HCT116 (cell line): ENCODE data around the gene PFKM. TPM values are rescaled to one million over a fixed set of nuclear protein-coding genes. Genes with fewer than 3 reads are reported as not detected.

Source experiments
- ATAC-seq: fragments of 200-7000 bp; cut with Tn5 transposase; 2 replicates; pipeline ENCODE4 v1.9.1; 2020; ENCODE audit warnings: mild to moderate bottlenecking, moderate library complexity
- BruUV-seq: library from RNA; stranded (reverse); fragments of 400-500 nt; replicated peaks from 2 replicates; lab custom pipeline; 2021; lab: Mats Ljungman, UMichigan
- CTCF ChIA-PET: fragments of 300-600 bp; sonication (Branson Sonifier 250); formaldehyde crosslinking; loops from one replicate; lab custom pipeline; 2021; ENCODE audit warnings: antibody characterized with exemption; lab: Charles Lee
- POLR2A ChIA-PET: fragments of 300-600, 350-600 bp; sonication (Branson Sonifier 250); formaldehyde crosslinking; loops from one replicate; lab custom pipeline; 2021; ENCODE audit warnings: antibody characterized with exemption; lab: Charles Lee
- RAD21 ChIA-PET, 2 experiments: fragments of 300-600 bp; sonication (Branson Sonifier 250); formaldehyde crosslinking; loops; one replicate each; lab custom pipeline; 2023; ENCODE audit warnings: low total read pairs in 2 of 2; ENCODE audit not compliant: uncharacterized antibody in 2 of 2, unreplicated experiment in 2 of 2, low non-redundant PET in 1 of 2; lab: Charles Lee
- DNase-seq: peaks from one replicate; pipeline ENCODE4 v3.0.0-alpha.2; 2010; ENCODE audit warnings: low read depth, low spot score
- H2AFZ ChIP-seq: fragments of 200-600 bp; shearing (Covaris generic), sonication (generic); 2 replicates; pipeline ENCODE4 v1.6.1; 2017; ENCODE audit warnings: low read depth, mixed run types, mixed read lengths, antibody characterized with exemption, low read length; ENCODE audit not compliant: poor library complexity, severe bottlenecking
- H3K27ac ChIP-seq: 2 replicates; pipeline ENCODE4 v1.5.1; 2012; ENCODE audit warnings: low read depth, low read length
- H3K27me3 ChIP-seq: fragments of 200-600 bp; sonication (generic); 2 replicates; pipeline ENCODE4 v1.6.1; 2016; ENCODE audit warnings: mixed run types, low read length, mixed read lengths; ENCODE audit not compliant: insufficient read depth
- H3K36me3 ChIP-seq, 2 experiments: fragments of 200-500 bp in 1 of 2; fragments of 200-600 bp in 1 of 2; sonication (Bioruptor generic) in 1 of 2; sonication (generic) in 1 of 2; 2 replicates each; pipeline versions ENCODE4 v1.5.1 to v1.6.1; 2014 to 2016; ENCODE audit warnings: low read length in 2 of 2, inconsistent platforms in 1 of 2, mixed read lengths in 1 of 2, mixed run types in 1 of 2; ENCODE audit not compliant: insufficient read depth in 2 of 2, control insufficient read depth in 1 of 2
- H3K4me1 ChIP-seq, 2 experiments: fragments of 200-600 bp in 1 of 2; sonication (generic) in 1 of 2; 2 replicates each; pipeline versions ENCODE4 v1.5.1 to v1.6.1; 2012 to 2017; ENCODE audit warnings: low read length in 2 of 2, inconsistent platforms in 1 of 2, mild to moderate bottlenecking in 1 of 2, mixed read lengths in 1 of 2, mixed run types in 1 of 2, moderate library complexity in 1 of 2; ENCODE audit not compliant: insufficient read depth in 2 of 2, control insufficient read depth in 1 of 2
- H3K4me2 ChIP-seq: fragments of 200-600 bp; sonication (generic); 2 replicates; pipeline ENCODE4 v1.6.1; 2017; ENCODE audit warnings: mixed run types, low read length, mixed read lengths
- H3K4me3 ChIP-seq, 2 experiments: fragments of 200-600 bp in 1 of 2; sonication (generic) in 1 of 2; replicated peaks in 1 of 2; 2 replicates each; pipeline ENCODE4 v1.5.1; 2011 to 2016; ENCODE audit warnings: low read length in 2 of 2, control low read depth in 1 of 2, low read depth in 1 of 2, mild to moderate bottlenecking in 1 of 2, mixed read lengths in 1 of 2, mixed run types in 1 of 2
- H3K79me2 ChIP-seq: fragments of 200-600 bp; sonication (generic); 2 replicates; pipeline ENCODE4 v1.6.1; 2017; ENCODE audit warnings: mild to moderate bottlenecking, mixed run types, low read length, moderate library complexity, mixed read lengths; ENCODE audit not compliant: insufficient read depth
- H3K9ac ChIP-seq: fragments of 200-600 bp; sonication (generic); 2 replicates; pipeline ENCODE4 v1.6.1; 2016; ENCODE audit warnings: low read length, mixed read lengths
- H3K9me2 ChIP-seq: fragments of 200-600 bp; sonication (generic), shearing (Covaris generic); 2 replicates; pipeline ENCODE4 v1.6.1; 2017; ENCODE audit warnings: mixed run types, mild to moderate bottlenecking, moderate library complexity; ENCODE audit not compliant: insufficient read depth
- H3K9me3 ChIP-seq, 2 experiments: fragments of 200-500 bp in 1 of 2; fragments of 200-600 bp in 1 of 2; sonication (Bioruptor generic) in 1 of 2; sonication (generic) in 1 of 2; 2 replicates each; pipeline ENCODE4 v1.6.1; 2014 to 2017; ENCODE audit warnings: low read length in 2 of 2, mixed read lengths in 2 of 2, inconsistent platforms in 1 of 2, low read depth in 1 of 2, mild to moderate bottlenecking in 1 of 2, mixed run types in 1 of 2, moderate library complexity in 1 of 2; ENCODE audit not compliant: control insufficient read depth in 1 of 2, insufficient read depth in 1 of 2
- H4K20me1 ChIP-seq: fragments of 200-600 bp; sonication (generic), shearing (Covaris generic); 2 replicates; pipeline ENCODE4 v1.6.1; 2017; ENCODE audit warnings: mixed run types, mild to moderate bottlenecking, moderate library complexity; ENCODE audit not compliant: insufficient read depth
- EGR1 ChIP-seq: IDR thresholded peaks from 2 replicates; pipeline ENCODE4 v1.6.1; 2012; ENCODE audit warnings: low read depth
- RAD21 ChIP-seq: IDR thresholded peaks from 2 replicates; pipeline ENCODE4 v1.6.1; 2012; ENCODE audit warnings: low read depth, mild to moderate bottlenecking
- SRF ChIP-seq: IDR thresholded peaks from 2 replicates; pipeline ENCODE4 v1.6.1; 2012; ENCODE audit warnings: low read depth
- ZBTB33 ChIP-seq: IDR thresholded peaks from 2 replicates; pipeline ENCODE4 v1.6.1; 2011; ENCODE audit warnings: mild to moderate bottlenecking, low read length, moderate library complexity; ENCODE audit not compliant: insufficient replicate concordance; ENCODE audit errors: extremely low read depth
- intact Hi-C: fragments of 100-400 bp; cut with micrococcal nuclease; formaldehyde crosslinking; loops from 2 replicates; pipeline ENCODE4 v1.10.0; 2022
- total RNA-seq: library from RNA; stranded (reverse); gene quantifications from one replicate; pipeline ENCODE4 v1.2.1, GENCODE V29; 2021; ENCODE audit not compliant: unreplicated experiment
- TF ChIP-seq, protein P1 (sequence below), 3 experiments: fragments of 200-600 bp in 1 of 3; sonication (generic) in 1 of 3; IDR thresholded peaks in 2 of 3; conservative IDR thresholded peaks in 1 of 3; 2 replicates each; pipeline ENCODE4 v1.5.1; 2012 to 2017; ENCODE audit warnings: low read depth in 2 of 3, low read length in 2 of 3, antibody characterized with exemption in 1 of 3, borderline replicate concordance in 1 of 3, control low read depth in 1 of 3, mild to moderate bottlenecking in 1 of 3, mixed read lengths in 1 of 3, mixed run types in 1 of 3, moderate library complexity in 1 of 3; ENCODE audit not compliant: insufficient read depth in 1 of 3

The PFKM gene
- total RNA-seq, 1 experiment from 2014 or later: 144 TPM

DNA sequence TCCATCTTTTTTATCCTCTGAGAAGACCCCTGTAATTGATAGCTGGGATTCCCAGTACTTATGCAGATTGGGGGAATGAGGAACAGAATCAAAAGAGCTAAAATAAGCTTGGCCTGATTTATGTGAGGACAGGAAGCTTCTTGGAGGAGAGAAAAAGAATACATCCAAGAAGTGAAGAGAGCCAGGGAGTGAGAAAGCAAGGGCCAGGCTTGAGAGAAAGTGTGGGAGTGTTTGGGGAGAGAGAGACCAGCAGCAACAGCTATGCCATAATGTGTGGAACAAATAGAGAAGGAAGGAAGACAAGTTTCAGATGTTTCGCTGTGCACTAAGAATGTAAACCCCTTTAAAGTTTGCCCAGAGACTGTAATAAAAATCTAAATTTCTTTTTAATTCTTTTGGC lies 60.3 kb downstream of the PFKM start:
- ChIA-PET POLR2A (interaction anchor here (1.5 kb wide), 1 partner anchor 22 kb away, joined by 4 read pairs; the partner anchor contains the start of gene ASB8), RAD21 (no interaction called here), CTCF (interaction anchor here (1.2 kb wide), 1 partner anchor 18 kb away, joined by 3 read pairs; no protein-coding TSS in a partner anchor)
- intact Hi-C loops: no loop called here
- H3K4me3 ChIP-seq: no peak overlapping the region
- no peak overlapping the region for H3K4me2 ChIP-seq
- no peak overlapping the region for H3K9ac ChIP-seq
- no peaks in the 10 kb centered on the region for H3K9me2 ChIP-seq
- no peaks in the 10 kb centered on the region for H4K20me1 ChIP-seq
- H2AFZ ChIP-seq: no peak overlapping the region
- no peaks in the 10 kb centered on the region for H3K36me3 ChIP-seq
- TF ChIP-seq EGR1 (no peak), SRF (no peak), RAD21 (no peak), ZBTB33 (no peak)
- TF ChIP-seq, protein P1, sequence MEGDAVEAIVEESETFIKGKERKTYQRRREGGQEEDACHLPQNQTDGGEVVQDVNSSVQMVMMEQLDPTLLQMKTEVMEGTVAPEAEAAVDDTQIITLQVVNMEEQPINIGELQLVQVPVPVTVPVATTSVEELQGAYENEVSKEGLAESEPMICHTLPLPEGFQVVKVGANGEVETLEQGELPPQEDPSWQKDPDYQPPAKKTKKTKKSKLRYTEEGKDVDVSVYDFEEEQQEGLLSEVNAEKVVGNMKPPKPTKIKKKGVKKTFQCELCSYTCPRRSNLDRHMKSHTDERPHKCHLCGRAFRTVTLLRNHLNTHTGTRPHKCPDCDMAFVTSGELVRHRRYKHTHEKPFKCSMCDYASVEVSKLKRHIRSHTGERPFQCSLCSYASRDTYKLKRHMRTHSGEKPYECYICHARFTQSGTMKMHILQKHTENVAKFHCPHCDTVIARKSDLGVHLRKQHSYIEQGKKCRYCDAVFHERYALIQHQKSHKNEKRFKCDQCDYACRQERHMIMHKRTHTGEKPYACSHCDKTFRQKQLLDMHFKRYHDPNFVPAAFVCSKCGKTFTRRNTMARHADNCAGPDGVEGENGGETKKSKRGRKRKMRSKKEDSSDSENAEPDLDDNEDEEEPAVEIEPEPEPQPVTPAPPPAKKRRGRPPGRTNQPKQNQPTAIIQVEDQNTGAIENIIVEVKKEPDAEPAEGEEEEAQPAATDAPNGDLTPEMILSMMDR (IDR thresholded peaks at IDR 0.05 in 2 of 3, conservative IDR thresholded peaks at IDR 0.05 in 1 of 3; ENCODE audit: borderline replicate concordance in 1 of 3, insufficient read depth in 1 of 3, low read depth in 2 of 3, low read length in 2 of 3): no peak
- H3K79me2 ChIP-seq: no peaks in the 10 kb centered on the region
- peaks cover 7 to 20% of the 10 kb centered on the region in 2 experiments; a peak in 3 of 4 replicates for H3K4me1 ChIP-seq
- DNase-seq (no peak), ATAC-seq (no peak)
- peaks cover 24% of the 10 kb centered on the region; the same call in 1 of the 2 replicates for H3K27me3 ChIP-seq
- H3K27ac ChIP-seq: no peak overlapping the region
- BruUV-seq: no TSS peak
- H3K9me3 ChIP-seq: no peaks in the 10 kb centered on the region
